ENCODE results near the gene PRR33. TPM values are rescaled to one million over a fixed set of nuclear protein-coding genes. Genes with fewer than 3 reads are reported as not detected.

PRR33 gene
- polyA plus RNA-seq, 1 experiment: not detected

DNA sequence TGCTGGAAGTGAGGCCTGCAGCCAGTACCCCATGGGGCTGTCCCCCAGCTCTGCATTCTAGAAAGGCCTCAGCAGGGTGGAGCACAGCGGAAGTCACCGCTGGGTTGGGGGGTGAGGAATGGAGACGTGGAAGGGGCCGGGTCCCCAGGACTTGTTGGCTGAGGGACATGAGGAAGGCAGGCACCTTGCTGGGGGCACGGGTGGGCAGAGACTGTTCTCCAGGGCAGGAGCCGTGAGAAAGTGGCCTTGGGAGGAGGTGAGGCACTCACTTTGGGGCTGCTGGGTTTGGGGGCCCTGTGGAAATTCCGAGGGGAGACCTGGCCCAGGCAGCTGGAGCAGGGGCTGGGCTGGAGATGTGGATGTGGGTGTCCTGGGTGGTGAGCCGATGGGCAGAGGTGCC is 47.9 kb downstream of the PRR33 start:
- ChIA-PET CTCF (interaction anchor here (0.9 kb wide), 1 partner anchor 9 kb away, joined by 3 read pairs; the partner anchor contains the start of gene LSP1), POLR2A (no interaction called here)
- Histone ChIP-seq H3K27me3 (ENCODE audit: control insufficient read depth, insufficient read depth, low read length) (no peaks in the 10 kb centered on the region; the same call in none of the 2 replicates), H3K4me3 (ENCODE audit: low read depth, low read length) (no peak overlapping the region), H3K36me3 (ENCODE audit: control insufficient read depth, insufficient read depth, low read length) (no peaks in the 10 kb centered on the region)
- TF ChIP-seq, protein P1, sequence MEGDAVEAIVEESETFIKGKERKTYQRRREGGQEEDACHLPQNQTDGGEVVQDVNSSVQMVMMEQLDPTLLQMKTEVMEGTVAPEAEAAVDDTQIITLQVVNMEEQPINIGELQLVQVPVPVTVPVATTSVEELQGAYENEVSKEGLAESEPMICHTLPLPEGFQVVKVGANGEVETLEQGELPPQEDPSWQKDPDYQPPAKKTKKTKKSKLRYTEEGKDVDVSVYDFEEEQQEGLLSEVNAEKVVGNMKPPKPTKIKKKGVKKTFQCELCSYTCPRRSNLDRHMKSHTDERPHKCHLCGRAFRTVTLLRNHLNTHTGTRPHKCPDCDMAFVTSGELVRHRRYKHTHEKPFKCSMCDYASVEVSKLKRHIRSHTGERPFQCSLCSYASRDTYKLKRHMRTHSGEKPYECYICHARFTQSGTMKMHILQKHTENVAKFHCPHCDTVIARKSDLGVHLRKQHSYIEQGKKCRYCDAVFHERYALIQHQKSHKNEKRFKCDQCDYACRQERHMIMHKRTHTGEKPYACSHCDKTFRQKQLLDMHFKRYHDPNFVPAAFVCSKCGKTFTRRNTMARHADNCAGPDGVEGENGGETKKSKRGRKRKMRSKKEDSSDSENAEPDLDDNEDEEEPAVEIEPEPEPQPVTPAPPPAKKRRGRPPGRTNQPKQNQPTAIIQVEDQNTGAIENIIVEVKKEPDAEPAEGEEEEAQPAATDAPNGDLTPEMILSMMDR (IDR thresholded peaks at IDR 0.05; ENCODE audit: insufficient read depth, low read depth, low read length): no peak
- DNase-seq (ENCODE audit: low read depth): no peak

GRCh38 chr11:1843098-1843473 is 48.6 kb downstream of the PRR33 start:
- POLR2A ChIA-PET: no interaction called here
- TF ChIP-seq, protein P1 (IDR thresholded peaks at IDR 0.05; ENCODE audit: insufficient read depth, low read depth, low read length): no peak
- Histone ChIP-seq H3K4me3 (ENCODE audit: low read depth, low read length) (no peak overlapping the region), H3K27me3 (ENCODE audit: control insufficient read depth, insufficient read depth, low read length) (no peaks in the 10 kb centered on the region), H3K36me3 (ENCODE audit: control insufficient read depth, insufficient read depth, low read length) (no peaks in the 10 kb centered on the region)
- CTCF ChIA-PET: interaction anchor here (0.6 to 2.3 kb wide), 3 partner anchors 39 to 203 kb away, joined by 3 to 12 read pairs (median 4); no protein-coding TSS in a partner anchor
- no peak for DNase-seq (ENCODE audit: low read depth)

DNA sequence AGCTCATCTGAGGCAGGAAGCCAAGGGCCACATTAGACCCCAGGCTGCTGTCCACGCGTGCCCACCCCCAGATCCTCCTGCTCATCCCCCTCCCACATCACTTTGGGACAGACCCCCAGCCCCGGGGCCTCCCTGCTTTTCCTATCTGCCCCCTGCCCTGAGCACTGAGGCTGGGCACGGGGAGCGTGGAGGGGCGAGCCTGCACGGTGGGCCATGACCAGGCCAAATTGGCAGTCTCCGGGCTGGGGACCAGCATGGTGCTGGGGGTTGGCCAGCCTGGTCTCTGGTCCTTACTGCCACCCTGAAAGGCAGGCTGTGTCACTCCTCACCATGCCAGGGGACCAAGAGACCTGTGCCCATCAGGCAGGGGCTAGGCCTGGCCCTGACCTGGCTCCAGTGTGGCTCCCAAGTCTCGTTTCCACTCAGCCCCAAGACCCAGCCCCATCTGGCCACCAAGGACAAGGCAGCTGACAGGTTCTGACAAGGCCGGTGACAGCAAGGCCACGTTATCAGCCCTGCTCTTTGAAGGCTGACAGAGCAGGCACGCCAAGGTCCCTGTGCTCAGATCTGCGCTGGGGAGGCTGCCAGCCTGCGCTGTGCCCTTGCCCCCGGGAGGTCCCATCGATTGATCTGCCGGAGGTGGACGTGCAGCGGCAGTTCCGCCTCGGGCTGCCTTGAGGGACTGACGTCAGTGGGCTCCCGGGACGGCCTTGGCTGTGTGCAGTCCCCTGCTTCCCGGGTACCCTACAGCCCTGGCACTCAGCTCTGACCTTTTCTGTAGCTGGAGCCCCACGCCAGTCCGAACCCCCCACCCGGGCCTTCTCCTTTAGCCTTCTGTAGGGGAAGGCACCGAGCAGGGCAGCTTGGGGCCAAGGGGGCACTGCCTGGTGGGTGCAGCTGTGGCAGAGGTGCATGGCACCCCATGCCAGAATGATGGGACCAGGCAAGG is 49.3 kb downstream of the PRR33 start:
- TF ChIP-seq, protein P1 (IDR thresholded peaks at IDR 0.05; ENCODE audit: insufficient read depth, low read depth, low read length): no peak
- Histone ChIP-seq H3K27me3 (ENCODE audit: control insufficient read depth, insufficient read depth, low read length) (no peaks in the 10 kb centered on the region), H3K36me3 (ENCODE audit: control insufficient read depth, insufficient read depth, low read length) (no peaks in the 10 kb centered on the region), H3K4me3 (ENCODE audit: low read depth, low read length) (no peak overlapping the region)
- no peak for DNase-seq (ENCODE audit: low read depth)
- ChIA-PET CTCF (interaction anchor here (0.6 to 2.3 kb wide), 4 partner anchors 40 to 202 kb away, joined by 3 to 12 read pairs (median 4); no protein-coding TSS in a partner anchor), POLR2A (no interaction called here)

DNA sequence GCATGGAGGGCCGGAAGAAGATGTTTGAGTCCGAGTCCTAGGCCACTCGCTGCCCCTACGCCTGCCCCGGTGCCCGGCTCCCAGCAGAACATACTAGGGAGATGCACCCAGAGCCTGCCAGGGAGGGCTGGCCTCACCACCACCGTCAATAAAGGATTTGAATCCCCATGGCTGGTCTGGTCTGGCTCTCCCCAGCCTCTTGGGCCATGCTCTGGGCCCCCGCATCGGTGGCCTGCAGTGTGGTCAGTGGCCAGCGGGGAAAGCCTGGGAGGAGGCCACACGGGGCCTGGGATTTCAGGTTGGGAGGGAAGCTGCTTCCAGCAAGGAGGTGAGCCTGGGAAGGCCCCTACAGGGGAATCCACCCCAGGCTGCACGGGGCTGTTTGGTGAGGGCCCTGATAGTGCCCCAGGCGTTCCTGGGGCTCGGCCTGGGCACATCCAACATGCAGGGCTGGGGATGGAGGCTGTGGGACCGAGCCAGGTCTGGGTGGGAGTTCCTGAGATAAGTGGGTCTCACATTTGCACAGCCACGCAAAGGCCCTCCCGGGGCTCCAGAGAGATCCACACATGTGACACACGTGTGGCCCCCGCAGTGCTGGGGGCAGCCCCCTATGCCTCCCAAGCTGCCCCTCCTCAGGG is 50.1 kb downstream of the PRR33 start:
- ChIA-PET CTCF (interaction anchor here (1.0 to 2.3 kb wide), 5 partner anchors 40 to 315 kb away, joined by 3 to 12 read pairs (median 4); no protein-coding TSS in a partner anchor), POLR2A (no interaction called here)
- Histone ChIP-seq H3K27me3 (ENCODE audit: control insufficient read depth, insufficient read depth, low read length) (no peaks in the 10 kb centered on the region), H3K4me3 (ENCODE audit: low read depth, low read length) (no peak overlapping the region), H3K36me3 (ENCODE audit: control insufficient read depth, insufficient read depth, low read length) (no peaks in the 10 kb centered on the region)
- no peak for DNase-seq (ENCODE audit: low read depth)
- TF ChIP-seq, protein P1 (IDR thresholded peaks at IDR 0.05; ENCODE audit: insufficient read depth, low read depth, low read length): no peak
